HG03520 (cell line): Measurements from ENCODE around the gene RAE1.
"Not testable (repeated sequence)": the region's sequence is repeated elsewhere in the genome, so short reads cannot be mapped to it uniquely, and the experiment has no call there.

Experiments
- ATAC-seq: cut with Tn5 transposase; IDR thresholded peaks from one replicate; pipeline ENCODE4 v1.9.1; 2021; ENCODE audit warnings: mild to moderate bottlenecking, moderate library complexity; ENCODE audit not compliant: unreplicated experiment

Gene RAE1

DNA sequence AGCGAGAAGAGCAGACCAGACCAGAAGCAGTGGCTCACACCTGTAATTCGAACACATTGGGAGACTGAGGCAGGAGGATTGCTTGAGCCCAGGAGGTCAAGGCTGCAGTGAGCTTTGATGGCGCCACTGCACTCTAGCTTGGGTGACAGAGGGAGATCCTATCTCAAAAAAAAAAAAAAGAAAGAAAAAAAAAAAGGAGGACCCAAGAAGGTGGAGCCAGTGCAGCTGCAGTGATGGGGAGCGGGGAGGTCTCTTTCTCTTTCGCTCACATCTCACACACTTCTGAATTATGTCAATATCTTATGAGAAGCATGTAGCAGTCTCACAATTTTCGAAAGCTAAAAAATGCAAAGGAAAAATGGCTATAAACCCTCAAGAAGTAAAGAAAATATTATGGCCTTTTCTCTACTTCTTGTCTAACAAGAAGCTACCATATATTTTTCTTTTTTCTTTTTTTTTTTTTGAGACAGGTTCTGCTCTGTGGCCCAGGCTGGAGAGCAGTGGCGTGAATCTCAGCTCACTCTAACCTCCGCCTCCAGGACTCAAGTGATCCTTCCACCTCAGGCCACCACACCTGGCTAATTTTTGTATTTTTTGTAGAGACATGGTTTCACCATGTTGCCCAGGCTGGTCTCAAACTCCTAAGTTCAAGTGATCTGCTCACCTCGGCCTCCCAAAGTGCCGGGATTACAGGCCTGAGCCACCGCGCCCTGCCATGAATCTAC lies 25.3 kb upstream of the RAE1 start:
- ATAC-seq, result no peak

DNA sequence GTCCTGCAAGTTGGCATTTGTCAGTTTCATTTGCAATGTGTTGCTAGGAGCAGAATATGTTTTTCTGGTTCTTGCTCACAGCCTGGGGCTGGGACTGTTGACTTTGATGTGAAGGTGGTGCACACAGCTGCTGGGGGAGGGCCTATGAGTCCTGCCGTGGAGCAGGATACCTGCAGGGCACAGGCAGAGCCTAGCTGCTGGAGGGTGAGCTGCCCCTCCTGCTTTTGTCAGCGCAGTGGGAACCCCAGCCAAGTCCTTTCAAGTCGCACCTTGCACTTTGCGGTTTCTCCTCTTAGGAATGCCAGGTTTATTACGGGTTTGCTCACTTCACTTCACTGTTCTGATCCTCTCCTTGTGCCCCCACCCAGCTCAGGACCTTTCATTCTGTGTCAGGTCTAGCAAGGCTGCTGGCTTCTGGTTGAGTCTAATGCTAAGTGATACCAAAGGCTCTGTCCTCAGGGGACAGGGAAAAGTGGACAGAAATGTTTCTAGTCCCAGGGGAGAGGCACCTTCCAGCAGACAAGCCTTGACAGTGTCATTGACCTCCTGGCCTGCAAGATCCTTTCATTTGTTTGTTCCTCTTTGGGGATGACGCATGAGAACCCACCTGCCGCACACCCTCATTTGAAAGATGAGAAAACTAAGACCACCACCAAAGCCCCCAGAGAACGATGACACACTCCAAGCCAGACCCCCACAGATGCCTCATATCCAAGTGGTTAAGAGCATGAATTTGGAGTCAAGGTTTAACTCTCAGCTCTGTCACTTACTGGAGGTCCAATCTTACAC lies 24.2 kb upstream of the RAE1 start:
- no peak for ATAC-seq

DNA sequence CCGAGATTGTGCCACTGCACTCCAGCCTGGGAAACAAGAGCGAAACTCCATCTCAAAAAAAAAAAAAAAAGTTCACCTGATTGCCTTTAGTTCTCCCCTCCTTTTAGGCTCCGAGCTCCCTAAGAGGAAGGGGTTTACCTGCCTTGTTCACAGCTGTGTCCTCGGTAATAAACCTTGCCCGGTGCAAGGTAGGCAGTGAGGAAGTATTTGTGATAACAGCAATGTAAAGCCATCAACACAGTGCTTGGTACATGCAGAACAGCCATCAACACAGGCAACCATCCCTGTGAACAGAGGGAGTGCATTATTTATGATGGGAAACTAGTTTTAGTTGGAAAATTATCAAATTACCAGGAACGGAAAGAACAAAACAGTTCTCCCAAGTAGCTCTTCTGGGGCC lies 23.2 kb upstream of the RAE1 start:
- ATAC-seq, result no peak

DNA sequence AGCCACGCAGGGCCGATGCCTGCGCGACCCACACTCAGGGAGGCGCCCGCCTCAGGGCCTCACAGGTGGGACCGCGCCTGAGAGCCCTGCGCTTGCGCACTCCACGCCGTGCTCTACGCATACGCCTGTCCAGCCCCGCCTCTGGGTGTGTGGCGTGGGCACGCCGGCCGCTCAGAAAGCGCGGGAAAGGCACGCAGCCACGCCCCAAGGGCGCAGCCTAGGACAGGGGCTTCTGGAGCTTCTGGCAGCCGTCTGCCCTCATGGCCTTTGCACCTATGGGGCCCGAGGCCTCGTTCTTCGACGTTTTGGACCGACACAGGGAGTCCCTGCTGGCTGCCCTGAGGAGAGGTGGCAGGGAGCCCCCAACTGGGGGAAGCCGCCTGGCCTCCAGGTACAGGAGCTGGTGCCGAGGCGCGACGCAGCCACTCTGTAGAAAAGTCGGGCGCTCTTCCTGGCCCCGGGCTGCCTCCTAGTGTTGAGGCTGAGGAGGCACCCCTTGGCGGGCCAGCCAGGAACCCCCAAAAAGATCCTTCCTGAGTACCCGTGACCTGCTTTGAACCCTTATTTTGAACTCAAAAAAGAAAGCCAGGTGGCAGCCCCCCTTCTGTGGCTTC lies 21.3 kb upstream of the RAE1 start, which contains the start of gene SPO11:
Gene SPO11 (plus strand): TSS at position 196 of the 614 bp plus-strand sequence. CDS start 65 bp downstream, at position 261.
- no peak for ATAC-seq

DNA sequence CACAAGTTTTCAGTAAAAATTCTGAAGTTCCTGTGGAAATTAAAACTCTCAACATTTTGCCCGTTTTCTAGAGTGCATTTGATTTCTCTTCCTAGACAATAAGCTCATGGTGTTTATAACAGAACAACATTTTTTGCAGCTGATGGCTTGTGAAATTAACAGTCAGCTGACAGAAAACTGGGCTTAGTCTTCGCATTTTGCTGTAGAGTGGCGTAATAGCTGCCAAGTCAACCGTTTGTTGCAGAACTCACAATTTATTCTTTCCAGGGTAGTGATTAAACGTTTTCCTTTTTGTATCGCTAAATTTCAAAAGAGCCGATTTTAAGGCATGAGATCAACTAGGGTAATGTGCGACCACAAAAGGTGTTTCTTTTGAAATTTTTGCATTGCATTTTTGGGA lies 20.1 kb upstream of the RAE1 start:
- no peak for ATAC-seq

DNA sequence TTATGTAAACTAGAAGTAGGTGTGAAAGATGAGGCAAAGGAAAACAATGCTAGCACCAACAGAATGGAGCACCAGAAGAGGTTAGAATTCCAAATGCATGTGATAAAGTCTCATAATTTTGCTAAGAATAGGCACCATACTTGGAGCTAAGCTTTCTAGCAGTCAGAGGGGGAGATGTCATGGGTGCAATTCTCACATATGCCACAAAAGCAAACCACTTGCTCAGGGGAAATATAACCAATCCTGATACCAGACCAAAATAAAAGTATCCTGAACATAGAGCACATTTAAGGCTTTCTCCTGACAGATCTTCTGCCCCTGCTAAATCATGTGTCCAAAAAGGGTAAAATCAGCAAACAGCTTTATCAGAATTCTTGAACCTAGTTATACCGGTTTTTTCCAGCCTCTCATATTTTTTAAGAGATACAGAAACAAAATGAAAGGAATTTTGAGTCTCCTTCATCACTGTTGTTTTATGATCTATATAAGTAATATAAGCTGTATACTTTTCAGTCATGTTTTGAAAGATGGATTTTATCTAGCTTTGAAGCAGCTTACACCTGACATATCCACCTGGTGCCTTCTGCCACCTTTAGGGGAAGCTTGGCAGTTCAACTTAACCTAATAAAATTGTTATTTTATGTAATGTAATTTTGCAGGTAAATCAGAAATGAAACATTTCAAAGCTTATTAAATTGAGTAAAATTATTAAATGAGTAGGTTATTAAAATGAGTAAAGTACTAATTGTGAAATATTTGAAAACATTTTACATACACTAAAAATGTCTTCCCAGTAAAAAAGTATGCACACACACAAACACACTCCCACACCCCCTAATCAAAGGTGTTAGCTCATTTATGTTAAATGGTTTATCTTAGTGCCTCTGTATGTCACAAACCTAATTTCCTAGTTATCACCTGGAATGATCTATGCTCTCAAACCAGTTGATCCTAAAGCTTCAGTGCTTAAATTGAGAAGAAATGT lies 18.7 kb upstream of the RAE1 start:
- ATAC-seq, result no peak

DNA sequence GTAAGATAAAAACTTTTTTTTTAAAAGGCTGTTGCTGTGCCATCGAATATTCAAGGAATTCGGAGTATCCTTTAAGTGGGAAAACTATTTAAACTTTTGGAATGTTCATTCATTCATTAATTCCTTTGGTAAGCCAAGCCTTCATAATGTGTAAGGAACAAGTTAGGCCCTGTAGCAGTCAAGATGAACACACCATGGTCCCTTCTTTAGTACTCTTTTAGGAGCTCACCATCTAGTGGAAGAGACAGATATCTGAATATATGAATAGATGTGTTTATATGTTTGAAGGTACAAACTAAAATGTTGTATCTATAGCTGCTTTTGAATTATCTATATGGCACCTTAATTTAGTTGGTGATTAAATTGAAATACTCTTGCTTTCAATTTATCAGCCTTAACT lies 15.7 kb upstream of the RAE1 start:
- no peak for ATAC-seq

DNA sequence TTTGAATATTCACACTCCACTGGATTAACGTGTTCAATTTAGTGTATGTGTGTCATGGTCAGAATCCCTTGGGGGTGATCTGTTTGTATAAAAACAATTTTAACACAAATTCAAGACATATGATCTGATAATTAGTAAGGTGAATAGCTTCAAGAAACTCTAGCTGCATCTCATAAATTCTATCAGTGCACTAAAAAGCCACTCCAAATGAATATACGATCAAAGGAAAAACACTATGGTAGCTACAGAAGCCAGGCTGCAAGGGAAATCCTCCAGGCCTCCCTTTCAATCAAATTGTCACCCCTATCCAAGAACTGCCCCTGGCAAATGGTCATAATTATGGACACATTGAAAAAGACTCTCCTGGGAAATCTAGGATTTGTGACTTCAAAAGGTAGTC lies 9.4 kb upstream of the RAE1 start:
- ATAC-seq, result no peak

DNA sequence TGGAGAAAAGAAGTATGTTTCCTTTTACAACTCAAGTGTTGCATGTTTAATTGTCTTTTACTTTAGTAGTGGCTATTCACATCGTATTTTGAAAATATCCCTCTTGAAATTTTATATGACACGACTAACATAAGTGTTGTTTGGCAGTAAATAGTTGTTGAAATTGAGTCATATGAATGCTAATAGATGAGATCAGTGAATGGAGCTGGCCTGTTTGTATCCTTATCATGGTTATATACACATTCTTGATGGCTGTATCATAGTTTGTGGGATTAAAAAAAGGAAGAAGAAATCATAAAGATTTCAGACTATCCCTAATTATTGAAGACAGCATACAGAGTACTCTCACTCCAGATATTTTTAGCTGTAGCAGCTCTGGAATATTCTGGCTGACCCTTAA lies 8.2 kb upstream of the RAE1 start:
- no peak for ATAC-seq

DNA sequence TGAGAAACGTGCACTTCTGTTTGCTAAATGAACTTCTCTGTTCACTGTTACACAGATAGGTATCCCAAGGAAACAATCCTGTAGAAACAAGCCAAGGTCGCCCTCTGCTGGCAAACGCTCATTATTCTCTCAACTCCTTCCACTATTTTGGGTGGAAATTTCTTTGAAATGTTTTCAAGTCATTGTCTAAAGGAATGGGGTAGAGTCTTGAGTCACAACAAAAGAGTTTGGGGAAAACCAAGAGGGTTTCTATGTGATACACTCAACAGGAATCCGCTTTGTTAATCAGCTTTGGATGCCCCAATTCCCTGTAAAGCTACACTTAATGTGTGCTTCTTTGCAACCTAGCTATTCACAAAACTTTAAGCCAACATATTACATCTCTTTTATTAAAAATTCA lies 4.6 kb upstream of the RAE1 start:
- ATAC-seq, result no peak

DNA sequence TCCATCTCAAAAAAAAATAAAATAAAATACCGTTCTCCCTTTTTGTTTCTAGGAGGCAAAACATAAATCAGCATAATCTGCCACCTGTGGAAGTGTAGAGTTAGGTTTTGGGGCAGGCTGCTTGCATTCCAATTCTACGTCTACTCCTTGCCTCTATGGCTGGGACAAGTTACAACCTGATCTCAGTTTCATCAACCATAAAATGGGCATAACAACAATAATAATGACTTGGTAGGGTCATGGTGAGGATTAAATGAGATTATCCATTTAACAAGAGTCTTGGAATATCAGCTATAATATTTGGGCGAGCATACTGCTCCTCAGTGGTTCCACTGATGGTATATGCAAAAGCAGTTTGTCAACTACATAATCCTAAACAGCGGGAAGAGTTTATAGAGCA lies 3.7 kb upstream of the RAE1 start:
- no peak for ATAC-seq

DNA sequence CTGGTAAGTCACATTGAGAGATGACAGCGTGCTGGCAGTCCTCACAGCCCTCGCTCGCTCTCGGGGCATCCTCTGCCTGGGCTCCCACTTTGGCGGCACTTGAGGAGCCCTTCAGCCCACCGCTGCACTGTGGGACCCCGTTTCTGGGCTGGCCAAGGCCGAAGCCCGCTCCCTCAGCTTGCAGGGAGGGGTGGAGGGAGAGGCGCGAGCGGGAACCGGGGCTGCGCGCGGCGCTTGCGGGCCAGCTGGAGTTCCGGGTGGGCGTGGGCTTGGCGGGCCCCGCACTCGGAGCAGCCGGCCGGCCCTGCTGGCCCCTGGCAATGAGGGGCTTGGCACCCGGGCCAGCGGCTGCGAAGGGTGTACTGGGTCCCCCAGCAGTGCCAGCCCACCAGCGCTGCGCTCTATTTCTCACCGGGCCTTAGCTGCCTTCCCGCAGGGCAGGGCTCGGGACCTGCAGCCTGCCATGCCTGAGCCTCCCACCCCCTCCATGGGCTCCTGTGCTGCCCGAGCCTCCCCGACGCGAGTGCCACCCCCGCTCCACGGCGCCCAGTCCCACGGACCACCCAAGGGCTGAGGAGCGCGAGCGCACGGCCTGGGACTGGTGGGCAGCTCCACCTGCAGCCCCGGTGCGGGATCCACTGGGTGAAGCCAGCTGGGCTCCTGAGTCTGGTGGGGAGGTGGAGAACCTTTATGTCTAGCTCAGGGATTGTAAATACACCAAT lies 2.7 kb upstream of the RAE1 start:
- ATAC-seq, result not testable (repeated sequence)

DNA sequence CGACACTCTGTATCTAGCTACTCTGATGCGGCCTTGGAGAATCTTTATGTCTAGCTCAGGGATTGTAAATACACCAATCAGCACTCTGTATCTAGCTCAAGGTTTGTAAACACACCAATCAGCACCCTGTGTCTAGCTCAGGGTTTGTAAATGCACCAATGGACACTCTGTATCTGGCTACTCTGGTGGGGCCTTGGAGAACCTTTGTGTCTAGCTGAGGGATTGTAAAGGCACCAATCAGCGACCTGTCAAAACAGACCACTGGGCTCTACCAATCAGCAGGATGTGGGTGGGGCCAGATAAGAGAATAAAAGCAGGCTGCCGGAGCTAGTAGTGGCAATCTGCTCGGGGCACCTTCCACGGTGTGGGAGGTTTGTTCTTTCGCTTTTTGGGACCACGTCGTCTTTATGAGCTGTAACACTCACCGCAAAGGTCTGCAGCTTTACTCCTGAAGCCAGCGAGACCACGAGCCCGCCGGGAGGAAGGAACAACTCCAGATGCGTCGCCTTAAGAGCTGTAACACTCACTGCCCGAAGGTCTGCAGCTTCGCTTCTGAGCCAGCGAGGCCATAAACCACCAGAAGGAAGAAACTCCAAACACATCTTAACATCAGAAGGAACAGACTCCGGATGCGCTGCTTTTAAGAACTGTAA lies 2.0 kb upstream of the RAE1 start:
- ATAC-seq, result not testable (repeated sequence)

DNA sequence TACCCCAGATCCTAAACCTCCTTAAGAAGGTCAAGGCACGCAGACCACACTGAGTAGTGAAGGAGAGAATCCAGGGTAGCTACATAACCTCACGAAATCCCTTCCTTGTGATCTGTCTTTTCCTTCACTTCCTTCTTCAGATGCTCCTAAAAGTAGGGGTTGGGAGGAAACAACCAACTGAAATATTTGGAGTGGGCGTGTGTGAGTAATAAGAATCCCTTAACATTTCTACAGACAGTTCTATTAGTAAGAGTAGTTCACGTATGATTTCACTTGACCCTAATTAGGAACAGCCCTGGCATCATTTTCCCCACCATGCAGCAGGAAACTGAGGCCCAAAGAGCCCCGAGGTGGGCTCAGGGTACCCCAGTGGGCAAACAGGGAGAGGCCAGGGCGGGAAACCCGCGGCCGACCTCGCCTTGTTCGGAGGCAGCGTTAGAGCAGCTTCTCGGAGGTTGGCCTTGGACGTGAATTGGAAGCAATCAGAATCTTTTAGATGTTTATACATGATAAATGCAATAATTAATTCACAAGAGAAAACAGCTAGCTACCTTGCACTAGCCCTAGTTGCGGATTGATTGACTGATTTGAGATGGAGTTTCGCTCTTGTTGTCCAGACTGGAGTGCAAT lies 859 bp upstream of the RAE1 start:
- no peak for ATAC-seq

DNA sequence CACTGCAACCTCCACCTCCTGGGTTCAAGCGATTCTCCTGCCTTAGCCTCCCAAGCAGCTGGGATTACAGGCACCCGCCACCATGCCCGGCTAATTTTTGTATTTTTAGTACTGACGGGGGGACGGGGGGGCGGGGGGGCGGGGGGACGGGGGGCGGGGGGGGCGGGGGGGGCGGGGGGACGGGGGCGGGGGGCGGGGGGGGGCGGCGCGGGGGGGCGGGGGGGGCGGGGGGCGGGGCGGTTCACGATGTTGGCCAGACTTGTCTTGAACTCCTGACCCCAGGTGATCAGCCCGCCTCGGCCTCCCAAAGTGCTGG lies 371 bp upstream of the RAE1 start:
- ATAC-seq, result not testable (repeated sequence)

DNA sequence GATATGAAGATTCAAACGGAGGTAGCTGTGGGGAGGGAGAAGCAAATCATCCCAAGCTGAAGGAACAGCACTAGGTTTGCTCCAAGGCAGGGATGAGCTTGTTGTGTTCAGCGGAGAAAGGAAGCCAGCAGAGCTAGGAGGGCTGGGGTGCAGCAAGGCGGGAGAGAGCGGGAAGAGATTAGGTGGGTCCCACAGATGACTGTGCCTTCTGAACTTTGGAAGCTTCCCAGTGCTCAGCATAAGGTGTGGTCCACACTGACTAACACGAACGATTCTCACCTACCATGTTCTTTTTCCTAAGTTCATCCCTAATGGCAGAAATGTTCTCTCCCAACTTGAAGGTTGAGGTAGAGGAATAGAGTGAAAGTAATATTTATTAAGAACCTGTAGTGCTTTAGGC lies 1.2 kb downstream of the RAE1 start:
- no peak for ATAC-seq

DNA sequence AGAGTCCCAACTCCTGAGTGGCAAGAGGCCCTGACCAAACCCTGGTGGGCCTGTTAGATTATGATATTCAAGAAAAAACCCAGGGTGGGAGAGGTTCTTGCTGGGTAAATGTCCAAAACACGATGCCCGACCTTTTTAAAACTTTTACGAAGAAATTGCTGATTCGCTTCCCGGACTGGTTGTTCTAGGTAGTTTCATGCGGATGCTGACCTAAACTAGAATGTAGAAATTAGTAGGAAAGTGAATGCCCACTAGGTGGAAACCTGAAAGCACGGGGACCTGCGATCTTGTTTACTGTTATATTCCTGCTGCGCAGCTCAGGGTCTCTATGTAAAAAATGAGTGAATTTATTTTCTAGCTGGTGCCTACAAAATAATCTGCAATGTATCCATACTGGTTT lies 2.3 kb downstream of the RAE1 start:
- no peak for ATAC-seq

DNA sequence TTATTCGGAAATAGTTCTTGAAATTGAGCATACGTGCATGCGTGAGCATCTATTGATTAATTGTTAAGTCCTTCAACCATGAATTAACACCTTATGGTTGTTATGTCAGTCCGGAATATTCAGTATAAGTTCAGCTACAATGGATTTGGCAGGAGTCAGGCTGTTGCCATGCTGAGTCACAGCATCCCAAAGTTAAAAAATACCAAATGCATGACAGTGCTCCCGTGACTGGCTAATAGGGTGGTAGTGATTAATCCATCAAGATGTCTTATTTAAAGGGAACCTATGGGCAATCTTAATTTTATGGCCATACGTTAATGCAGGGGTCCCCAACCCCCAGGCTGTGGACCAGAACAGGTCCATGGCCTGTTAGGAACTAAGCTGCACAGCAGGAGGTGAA lies 10.5 kb downstream of the RAE1 start:
- no peak for ATAC-seq

DNA sequence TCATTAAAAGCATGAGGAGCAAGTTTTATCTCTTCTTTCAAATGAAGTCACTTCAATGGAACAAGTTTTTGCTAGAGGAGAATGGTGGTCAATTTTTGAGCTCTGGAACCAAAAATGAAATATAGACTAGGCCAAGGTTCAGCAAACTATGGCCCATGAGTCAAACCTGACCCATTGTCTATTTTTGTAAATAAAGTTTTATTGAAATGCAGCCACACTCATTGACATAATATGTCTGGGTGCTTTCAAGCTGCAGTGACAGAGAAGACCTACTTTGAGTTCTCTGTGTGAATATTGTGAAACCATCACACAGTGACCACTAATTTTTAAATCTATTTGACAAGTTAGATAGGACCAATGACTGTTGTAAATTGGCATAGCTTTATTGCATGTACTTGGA lies 13.4 kb downstream of the RAE1 start:
- ATAC-seq, result no peak
